ENCODE data around the gene CACNA1E. TPM values are rescaled to one million over a fixed set of nuclear protein-coding genes. Genes with fewer than 3 reads are reported as not detected.

The CACNA1E gene
- total RNA-seq, 6 donors from 2014 or later = 0.17 to 1.4 (median 0.51) TPM

- H3K36me3 ChIP-seq = no peaks in the 10 kb centered on the region
- TF ChIP-seq CTCF (IDR thresholded peaks at IDR 0.05) = no peak
- TF ChIP-seq POLR2A (IDR thresholded peaks at IDR 0.05) = no peak
- TF ChIP-seq EP300 (IDR thresholded peaks at IDR 0.05) = no peak
- no peak for TF ChIP-seq POLR2AphosphoS5 (IDR thresholded peaks at IDR 0.05)
- H3K27ac ChIP-seq = no peak overlapping the region
- DNase-seq (no peak), ATAC-seq (ENCODE audit: low FRiP score in 2 of 2) (no peak)
- H3K4me3 ChIP-seq = no peak overlapping the region
- H3K27me3 ChIP-seq = no peaks in the 10 kb centered on the region
- H3K4me1 ChIP-seq = no peaks in the 10 kb centered on the region
- no peaks in the 10 kb centered on the region for H3K9me3 ChIP-seq
- WGBS, 2 donors = 79 to 88% methylated on average over 1 of the region's 1 CpG
These were observed 18.3 kb downstream of the CACNA1E start for GRCh38 chr1:181501612-181502011.

GRCh38 chr1:181503171-181503810, 20.0 kb downstream of the CACNA1E start:
- H3K27me3 ChIP-seq = no peaks in the 10 kb centered on the region
- ATAC-seq (ENCODE audit: low FRiP score in 2 of 2) (peak; percentile 38 to 95), DNase-seq (no peak)
- no peak for TF ChIP-seq EP300 (IDR thresholded peaks at IDR 0.05)
- TF ChIP-seq POLR2AphosphoS5 (IDR thresholded peaks at IDR 0.05) = no peak
- no peak for TF ChIP-seq CTCF (IDR thresholded peaks at IDR 0.05)
- TF ChIP-seq POLR2A (IDR thresholded peaks at IDR 0.05) = no peak
- no peaks in the 10 kb centered on the region for H3K4me1 ChIP-seq
- H3K27ac ChIP-seq = peak overlapping the region in 3 of 4 donors; percentile 11 to 70 (median 69)
- H3K4me3 ChIP-seq = no peak overlapping the region
- H3K9me3 ChIP-seq = no peaks in the 10 kb centered on the region
- H3K36me3 ChIP-seq = no peaks in the 10 kb centered on the region
- 64 to 73% methylated on average over 6 of the region's 6 CpGs for WGBS, 2 donors

GRCh38 chr1:181504399-181504842, 21.1 kb downstream of the CACNA1E start:
- Histone ChIP-seq H3K9me3 (no peaks in the 10 kb centered on the region), H3K4me1 (no peaks in the 10 kb centered on the region), H3K27me3 (no peaks in the 10 kb centered on the region), H3K27ac (peak overlapping the region; percentile 11 to 70 (median 52)), H3K4me3 (no peak overlapping the region), H3K36me3 (no peaks in the 10 kb centered on the region)
- ATAC-seq (ENCODE audit: low FRiP score in 2 of 2) = peak in 1 of 2 donors; percentile 37
- DNase-seq = no peak
- WGBS, 2 donors = 43 to 62% methylated on average over 3 to 4 of the region's 4 CpGs
- no peak for TF ChIP-seq POLR2A (IDR thresholded peaks at IDR 0.05)
- peak in 1 of 6 experiments; percentile 7 for TF ChIP-seq CTCF (IDR thresholded peaks at IDR 0.05)

- Histone ChIP-seq H3K4me3 (no peak overlapping the region), H3K4me1 (no peaks in the 10 kb centered on the region), H3K36me3 (no peaks in the 10 kb centered on the region), H3K9me3 (no peaks in the 10 kb centered on the region), H3K27me3 (no peaks in the 10 kb centered on the region), H3K27ac (peak overlapping the region in 1 of 4 donors; percentile 70)
- no peak for ATAC-seq (ENCODE audit: low FRiP score in 2 of 2)
- no peak for TF ChIP-seq POLR2AphosphoS5 (IDR thresholded peaks at IDR 0.05)
- TF ChIP-seq EP300 (IDR thresholded peaks at IDR 0.05) = no peak
- TF ChIP-seq POLR2A (IDR thresholded peaks at IDR 0.05) = no peak
- TF ChIP-seq CTCF (IDR thresholded peaks at IDR 0.05) = no peak
- WGBS, 2 donors = 82 to 83% methylated on average over 5 of the region's 5 CpGs
- no peak for DNase-seq
These were observed 23.4 kb downstream of the CACNA1E start for GRCh38 chr1:181506563-181507353.
